Stomach (tissue), 4 donors: Measurements from ENCODE around the gene CNN1.

Experiments
- EP300 ChIP-seq: sonication (generic); formaldehyde crosslinking; IDR thresholded peaks from one replicate; pipeline ENCODE4 v1.6.1; 2017; ENCODE audit warnings: antibody characterized with exemption
- POLR2A ChIP-seq, 4 donors: fragments of 450-650 bp; IDR thresholded peaks; one replicate each; pipeline ENCODE4 v1.6.1; 2016; ENCODE audit warnings: antibody characterized with exemption in 4 of 4, control low read depth in 2 of 4, mild to moderate bottlenecking in 1 of 4, moderate library complexity in 1 of 4
- POLR2AphosphoS5 ChIP-seq, 3 donors: sonication (generic); formaldehyde crosslinking; IDR thresholded peaks; one replicate each; pipeline ENCODE4 v1.6.1; 2016; ENCODE audit warnings: antibody characterized with exemption in 3 of 3
- TF ChIP-seq, protein P1 (sequence below), 7 experiments: fragments of 450-650 bp in 4 of 7; fragments of 200-600 bp in 3 of 7; sonication (generic) in 3 of 7; IDR thresholded peaks; one replicate each; pipeline ENCODE4 v1.5.1; 2016 to 2019; ENCODE audit warnings: antibody characterized with exemption in 7 of 7, control low read depth in 2 of 7, mild to moderate bottlenecking in 1 of 7

DNA sequence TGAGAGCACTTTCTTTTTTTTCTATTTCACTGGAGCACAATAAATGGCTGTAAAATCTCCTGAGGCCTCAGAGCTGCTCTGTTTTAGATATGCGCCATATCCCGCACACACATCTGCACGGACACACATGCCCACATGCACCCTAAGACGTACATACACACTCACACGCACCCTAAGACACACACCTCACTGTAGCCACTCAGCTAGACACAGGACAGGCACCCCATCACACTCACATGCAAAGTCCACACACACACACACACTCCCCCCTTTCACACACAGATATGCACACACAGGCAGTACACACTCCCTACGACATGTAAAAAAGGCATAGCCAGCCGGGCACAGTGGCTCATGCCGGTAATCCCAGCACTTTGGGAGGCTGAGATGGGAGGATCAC is 11.6 kb downstream of the CNN1 start:
- TF ChIP-seq POLR2AphosphoS5 (IDR thresholded peaks at IDR 0.05) (no peak), POLR2A (IDR thresholded peaks at IDR 0.05) (no peak), EP300 (no peak)
- TF ChIP-seq, protein P1, sequence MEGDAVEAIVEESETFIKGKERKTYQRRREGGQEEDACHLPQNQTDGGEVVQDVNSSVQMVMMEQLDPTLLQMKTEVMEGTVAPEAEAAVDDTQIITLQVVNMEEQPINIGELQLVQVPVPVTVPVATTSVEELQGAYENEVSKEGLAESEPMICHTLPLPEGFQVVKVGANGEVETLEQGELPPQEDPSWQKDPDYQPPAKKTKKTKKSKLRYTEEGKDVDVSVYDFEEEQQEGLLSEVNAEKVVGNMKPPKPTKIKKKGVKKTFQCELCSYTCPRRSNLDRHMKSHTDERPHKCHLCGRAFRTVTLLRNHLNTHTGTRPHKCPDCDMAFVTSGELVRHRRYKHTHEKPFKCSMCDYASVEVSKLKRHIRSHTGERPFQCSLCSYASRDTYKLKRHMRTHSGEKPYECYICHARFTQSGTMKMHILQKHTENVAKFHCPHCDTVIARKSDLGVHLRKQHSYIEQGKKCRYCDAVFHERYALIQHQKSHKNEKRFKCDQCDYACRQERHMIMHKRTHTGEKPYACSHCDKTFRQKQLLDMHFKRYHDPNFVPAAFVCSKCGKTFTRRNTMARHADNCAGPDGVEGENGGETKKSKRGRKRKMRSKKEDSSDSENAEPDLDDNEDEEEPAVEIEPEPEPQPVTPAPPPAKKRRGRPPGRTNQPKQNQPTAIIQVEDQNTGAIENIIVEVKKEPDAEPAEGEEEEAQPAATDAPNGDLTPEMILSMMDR (IDR thresholded peaks at IDR 0.05), result no peak
